ENCODE results near the gene C15orf61.

Gene C15orf61

GRCh38 chr15:67548862-67549651, 28.1 kb downstream of the C15orf61 start:
- FAIRE-seq: no peak
- no peak for DNase-seq (ENCODE audit: low spot score)

GRCh38 chr15:67549736-67550135, 28.8 kb downstream of the C15orf61 start:
- DNase-seq (ENCODE audit: low spot score) (no peak), FAIRE-seq (no peak)

- DNase-seq (ENCODE audit: low spot score): peak; percentile 16
- no peak for FAIRE-seq
Measured at GRCh38 chr15:67550522-67550921, 29.6 kb downstream of the C15orf61 start.

GRCh38 chr15:67551207-67551743, 30.3 kb downstream of the C15orf61 start:
- DNase-seq (ENCODE audit: low spot score): no peak
- no peak for FAIRE-seq

GRCh38 chr15:67554580-67554979, 33.6 kb downstream of the C15orf61 start:
- FAIRE-seq (no peak), DNase-seq (ENCODE audit: low spot score) (no peak)

- FAIRE-seq (no peak), DNase-seq (ENCODE audit: low spot score) (no peak)
Measured at GRCh38 chr15:67556976-67557570, 36.1 kb downstream of the C15orf61 start.

- DNase-seq (ENCODE audit: low spot score) (no peak), FAIRE-seq (no peak)
Measured at GRCh38 chr15:67558502-67558901, 37.6 kb downstream of the C15orf61 start.

GRCh38 chr15:67559158-67559557, 38.2 kb downstream of the C15orf61 start:
- DNase-seq (ENCODE audit: low spot score): no peak
- no peak for FAIRE-seq

GRCh38 chr15:67559576-67559975, 38.6 kb downstream of the C15orf61 start:
- FAIRE-seq (no peak), DNase-seq (ENCODE audit: low spot score) (no peak)

GRCh38 chr15:67560320-67560719, 39.4 kb downstream of the C15orf61 start:
- DNase-seq (ENCODE audit: low spot score): no peak
- no peak for FAIRE-seq

- no peak for FAIRE-seq
- no peak for DNase-seq (ENCODE audit: low spot score)
Measured at GRCh38 chr15:67563092-67563491, 42.2 kb downstream of the C15orf61 start.

GRCh38 chr15:67564021-67564967, 43.4 kb downstream of the C15orf61 start:
- FAIRE-seq: no peak
- DNase-seq (ENCODE audit: low spot score): no peak

- no peak for DNase-seq (ENCODE audit: low spot score)
- no peak for FAIRE-seq
Measured at GRCh38 chr15:67564968-67565345, 44.0 kb downstream of the C15orf61 start.

- FAIRE-seq: no peak
- no peak for DNase-seq (ENCODE audit: low spot score)
Measured at GRCh38 chr15:67569668-67570067, 48.7 kb downstream of the C15orf61 start.

GRCh38 chr15:67570875-67571647, 50.1 kb downstream of the C15orf61 start:
- no peak for FAIRE-seq
- DNase-seq (ENCODE audit: low spot score): no peak

- no peak for DNase-seq (ENCODE audit: low spot score)
- FAIRE-seq: peak; percentile 87
Measured at GRCh38 chr15:67571648-67572415, 50.9 kb downstream of the C15orf61 start.

- DNase-seq (ENCODE audit: low spot score) (no peak), FAIRE-seq (no peak)
Measured at GRCh38 chr15:67573194-67573593, 52.3 kb downstream of the C15orf61 start.

GRCh38 chr15:67575039-67575502, 54.1 kb downstream of the C15orf61 start:
- DNase-seq (ENCODE audit: low spot score) (no peak), FAIRE-seq (no peak)

- FAIRE-seq: peak; percentile 46
- no peak for DNase-seq (ENCODE audit: low spot score)
Measured at GRCh38 chr15:67578020-67578600, 57.2 kb downstream of the C15orf61 start.

- FAIRE-seq: no peak
- DNase-seq (ENCODE audit: low spot score): no peak
Measured at GRCh38 chr15:67579164-67579563, 58.2 kb downstream of the C15orf61 start.

Measured in urothelium cell line (cell line).